Measurements from ENCODE around the gene RANBP17.
A peak's percentile ranks its signal among the peaks of the same experiment; 100 is the strongest.
"Not testable (repeated sequence)": the region's sequence is repeated elsewhere in the genome, so short reads cannot be mapped to it uniquely, and the experiment has no call there.

The RANBP17 gene

DNA sequence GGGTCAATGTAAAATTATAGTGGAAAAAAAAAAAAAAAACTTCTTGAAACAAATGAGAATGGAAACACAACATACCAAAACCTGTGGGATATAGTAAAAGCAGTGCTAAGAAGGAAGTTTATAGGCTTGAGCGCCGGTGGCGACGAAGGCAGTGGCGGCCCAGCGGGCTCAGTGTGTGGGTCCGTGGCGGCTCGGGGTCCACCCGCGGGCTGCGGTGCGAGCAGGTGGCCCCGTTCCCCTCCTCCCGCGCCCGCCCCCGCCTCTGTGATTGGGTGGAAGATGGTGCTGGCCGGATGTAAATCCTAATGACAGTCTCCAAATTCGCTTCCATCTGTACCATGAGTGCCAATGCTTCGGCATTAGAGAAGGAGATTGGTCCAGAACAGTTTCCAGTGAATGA is 389.7 kb downstream of the RANBP17 start:
- no peak for DNase-seq (ENCODE audit: low spot score)

DNA sequence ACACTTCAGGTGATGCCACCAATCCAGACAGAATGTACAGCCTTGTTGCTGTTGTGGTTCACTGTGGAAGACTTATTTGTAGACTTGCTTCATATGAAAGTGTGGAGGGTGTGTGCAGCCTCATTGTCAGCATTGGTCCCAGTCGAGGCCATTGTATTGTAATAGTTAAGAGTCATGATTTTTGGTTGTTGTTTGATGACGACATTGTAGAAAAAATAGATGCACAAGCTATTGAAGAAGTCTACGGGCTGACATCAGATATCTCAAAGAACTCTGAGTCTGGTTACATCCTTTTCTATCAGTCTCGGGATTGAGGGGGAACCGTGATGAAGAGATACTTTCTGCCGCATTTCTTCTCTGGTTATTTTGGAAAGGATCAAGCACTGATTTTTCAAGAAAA is 390.9 kb downstream of the RANBP17 start:
- no peak for DNase-seq (ENCODE audit: low spot score)

DNA sequence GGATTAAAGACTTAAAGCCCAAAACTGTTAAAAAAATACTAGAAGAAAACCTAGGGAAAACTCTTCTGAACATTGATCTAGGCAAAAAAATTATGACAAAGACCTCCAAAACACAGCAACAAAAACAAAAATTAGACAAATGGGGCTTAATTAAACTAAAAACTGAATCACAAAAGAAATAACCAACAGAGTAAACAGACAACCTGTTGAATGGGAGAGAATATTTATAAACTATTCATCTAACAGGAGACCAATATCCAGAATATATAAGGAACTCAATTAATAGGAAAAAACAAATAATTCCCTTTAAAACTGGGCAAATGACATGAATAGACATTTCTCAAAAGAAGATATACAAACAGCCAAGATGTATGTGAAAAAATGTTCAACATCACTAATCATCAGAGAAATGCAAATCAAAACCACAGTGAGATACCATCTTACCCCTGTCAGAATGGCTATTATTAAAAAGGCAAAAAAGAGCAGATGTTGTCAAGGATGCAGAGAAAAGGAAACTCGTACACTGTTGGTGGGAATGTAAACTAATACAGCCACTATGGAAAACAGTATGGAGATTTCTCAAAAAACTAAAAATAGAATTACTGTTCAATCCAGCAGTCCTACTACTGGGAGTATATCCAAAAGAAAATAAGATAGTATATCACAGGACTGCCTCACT is 397.1 kb downstream of the RANBP17 start:
- no peak for DNase-seq (ENCODE audit: low spot score)

DNA sequence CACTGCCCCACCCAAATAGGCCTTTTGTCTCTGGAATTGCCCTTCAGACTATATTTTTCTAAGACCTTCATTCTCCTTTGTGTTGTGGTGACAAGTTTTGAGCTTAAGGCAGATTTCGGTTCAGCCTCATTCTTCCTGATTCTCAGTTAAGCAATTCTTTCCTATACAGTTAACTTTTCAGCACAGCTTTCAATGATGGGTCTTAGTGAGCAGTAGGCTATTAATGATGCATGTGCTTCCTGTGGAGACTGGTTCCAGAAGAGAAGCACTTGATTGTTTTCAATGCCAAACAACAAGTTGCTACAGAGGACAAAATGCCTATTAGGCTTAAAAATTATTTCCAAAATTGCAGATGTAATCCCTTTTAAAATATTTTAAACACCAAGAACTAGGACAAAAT is 399.5 kb downstream of the RANBP17 start:
- no peak for DNase-seq (ENCODE audit: low spot score)

DNA sequence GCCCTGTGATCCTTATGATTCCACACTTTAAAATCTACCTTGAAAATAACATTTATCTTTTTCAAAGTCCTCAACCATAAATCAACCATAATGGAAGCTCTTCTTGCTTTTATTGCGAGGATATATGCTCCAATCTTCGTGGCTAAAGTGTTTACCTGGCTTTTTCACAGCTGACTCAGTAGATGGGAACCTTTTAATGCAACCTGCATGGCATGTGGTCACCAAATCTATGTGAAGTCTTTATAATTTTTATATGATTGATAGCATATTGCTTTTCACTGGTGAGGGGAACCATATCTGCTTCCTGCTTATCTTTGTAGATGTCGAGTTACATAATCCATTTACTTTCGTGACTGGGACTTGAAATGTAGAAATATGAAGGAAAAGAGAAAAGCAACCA is 400.1 kb downstream of the RANBP17 start:
- no peak for DNase-seq (ENCODE audit: low spot score)

DNA sequence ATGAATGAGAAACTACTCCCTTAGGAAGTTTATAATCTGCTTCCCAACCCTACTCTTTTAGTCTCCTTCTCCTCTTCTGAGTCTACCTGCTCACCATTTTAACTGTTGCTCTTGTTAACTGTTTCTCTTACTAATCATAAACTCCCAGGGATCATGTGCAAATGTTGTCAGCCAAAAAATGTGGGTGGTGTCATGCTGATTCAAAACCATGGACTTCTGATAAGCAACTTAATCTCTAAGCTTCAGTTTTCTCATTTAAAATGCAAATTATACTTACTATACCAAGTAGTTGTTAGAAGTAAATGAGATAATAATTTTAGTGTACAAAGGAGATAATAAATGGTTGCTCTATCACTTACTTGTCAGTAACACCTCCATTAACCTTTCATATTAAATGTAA is 401.4 kb downstream of the RANBP17 start:
- DNase-seq (ENCODE audit: low spot score) = no peak

- DNase-seq (ENCODE audit: low spot score) = no peak
These were observed 403.0 kb downstream of the RANBP17 start for GRCh38 chr5:171264843-171265242.

- DNase-seq (ENCODE audit: low spot score) = no peak
These were observed 407.1 kb downstream of the RANBP17 start for GRCh38 chr5:171268700-171269620.

GRCh38 chr5:171269717-171270116 is 407.9 kb downstream of the RANBP17 start:
- DNase-seq (ENCODE audit: low spot score) = no peak

- no peak for DNase-seq (ENCODE audit: low spot score)
These were observed 408.3 kb downstream of the RANBP17 start for GRCh38 chr5:171270136-171270535.

- no peak for DNase-seq (ENCODE audit: low spot score)
These were observed 410.0 kb downstream of the RANBP17 start for GRCh38 chr5:171271798-171272197.

- peak; percentile 62 for DNase-seq (ENCODE audit: low spot score)
These were observed 411.5 kb downstream of the RANBP17 start for GRCh38 chr5:171272996-171273970.

- no peak for DNase-seq (ENCODE audit: low spot score)
These were observed 414.2 kb downstream of the RANBP17 start for GRCh38 chr5:171275841-171276544.

DNA sequence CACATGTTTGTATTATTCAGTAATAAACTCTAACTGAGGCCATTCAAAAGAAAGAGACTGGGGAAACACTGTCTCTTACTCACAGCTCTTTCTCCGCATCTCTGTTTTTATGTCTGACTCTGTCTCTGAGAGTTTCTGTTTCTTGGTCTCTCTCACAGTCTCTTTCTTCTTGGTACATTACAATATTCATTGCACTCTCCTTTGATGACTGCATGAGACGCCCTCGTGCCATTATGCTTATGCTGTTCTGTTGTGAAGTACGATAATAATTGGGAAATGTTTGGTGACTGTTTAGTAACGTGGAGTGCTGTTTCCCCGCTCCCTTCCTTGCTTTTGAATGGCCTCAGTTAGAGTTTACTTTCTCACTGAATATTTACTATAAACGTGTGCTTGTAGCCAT is 421.9 kb downstream of the RANBP17 start:
- DNase-seq (ENCODE audit: low spot score) = no peak

- DNase-seq (ENCODE audit: low spot score) = no peak
These were observed 423.6 kb downstream of the RANBP17 start for GRCh38 chr5:171285465-171285864.

DNA sequence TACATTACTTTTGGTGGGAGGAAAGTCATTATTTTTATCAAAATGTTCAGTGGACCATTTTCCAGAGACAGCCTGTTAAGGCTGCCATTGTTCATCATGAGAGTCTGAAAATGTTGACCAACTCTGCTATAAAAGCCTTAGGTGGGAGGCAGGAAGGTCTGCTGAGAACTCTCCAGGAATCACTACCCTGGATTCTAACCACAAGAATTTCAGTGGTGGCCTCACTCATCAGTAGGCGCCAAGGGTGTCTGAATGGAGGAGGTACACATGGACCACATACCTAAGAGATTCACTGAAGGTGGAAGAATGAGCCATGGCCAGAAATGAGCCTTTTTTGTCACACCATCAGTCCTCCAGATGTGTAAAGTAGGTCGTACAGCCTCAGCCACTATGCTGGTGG is 426.2 kb downstream of the RANBP17 start:
- DNase-seq (ENCODE audit: low spot score) = no peak

DNA sequence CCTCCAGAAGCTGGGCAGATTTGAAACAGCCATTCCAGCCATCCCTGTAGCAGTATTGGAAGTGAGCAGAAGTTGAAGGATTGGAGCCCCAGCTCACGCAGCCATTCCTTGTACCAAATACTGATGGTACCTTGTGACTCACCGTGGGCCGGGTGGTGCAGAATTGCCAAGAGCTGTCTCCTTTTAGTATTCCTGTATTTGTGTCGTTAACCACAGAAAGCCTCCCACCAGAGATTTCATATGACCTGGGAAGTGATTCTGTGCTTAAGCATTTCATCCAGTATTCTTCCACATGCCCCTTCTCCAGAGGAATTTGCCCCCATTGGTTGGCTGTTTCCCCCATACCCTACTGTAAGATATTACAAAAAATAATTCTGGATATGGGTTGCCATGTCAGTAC is 429.6 kb downstream of the RANBP17 start:
- DNase-seq (ENCODE audit: low spot score) = no peak

GRCh38 chr5:171295299-171295698 is 433.5 kb downstream of the RANBP17 start:
- no peak for DNase-seq (ENCODE audit: low spot score)

DNA sequence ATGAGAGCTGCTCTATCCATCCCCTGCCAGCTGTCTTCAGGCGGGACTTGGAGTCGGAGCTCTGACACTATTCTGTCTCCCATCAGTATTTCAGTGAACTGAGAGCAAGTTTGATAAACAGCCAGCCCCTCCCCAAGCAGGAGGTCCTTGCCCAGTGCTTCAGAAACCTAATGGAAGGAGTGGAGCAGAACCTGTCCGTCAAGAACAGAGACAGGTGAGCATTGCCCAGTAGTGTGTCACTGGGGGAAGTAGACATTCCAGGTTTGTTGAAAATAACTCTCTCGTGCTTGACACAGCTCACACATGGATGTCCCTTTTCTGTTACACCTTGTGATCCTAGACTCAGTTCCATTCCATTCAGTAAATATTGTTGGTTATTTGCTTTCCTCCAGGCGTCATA is 434.0 kb downstream of the RANBP17 start:
- DNase-seq (ENCODE audit: low spot score) = no peak

DNA sequence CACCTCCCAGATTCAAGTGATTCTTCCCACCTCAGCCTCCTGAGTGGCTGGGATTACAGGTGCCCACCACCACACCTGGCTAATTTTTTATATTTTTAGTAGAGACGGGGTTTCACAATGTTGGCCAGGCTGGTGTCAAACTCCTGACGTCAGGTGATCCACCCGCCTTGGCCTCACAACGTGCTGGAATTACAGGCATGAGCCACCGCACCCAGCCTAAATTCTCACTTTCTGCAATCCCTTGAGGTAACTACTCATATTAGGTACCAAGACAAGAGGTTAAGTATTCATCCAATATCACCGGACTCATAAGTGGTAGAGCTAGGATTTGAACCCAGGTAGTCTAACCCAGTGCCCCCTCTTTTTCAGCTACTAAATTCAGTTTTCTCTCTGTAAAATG is 436.1 kb downstream of the RANBP17 start:
- DNase-seq (ENCODE audit: low spot score) = not testable (repeated sequence)

GRCh38 chr5:171299228-171299627 is 437.4 kb downstream of the RANBP17 start:
- no peak for DNase-seq (ENCODE audit: low spot score)

DNA sequence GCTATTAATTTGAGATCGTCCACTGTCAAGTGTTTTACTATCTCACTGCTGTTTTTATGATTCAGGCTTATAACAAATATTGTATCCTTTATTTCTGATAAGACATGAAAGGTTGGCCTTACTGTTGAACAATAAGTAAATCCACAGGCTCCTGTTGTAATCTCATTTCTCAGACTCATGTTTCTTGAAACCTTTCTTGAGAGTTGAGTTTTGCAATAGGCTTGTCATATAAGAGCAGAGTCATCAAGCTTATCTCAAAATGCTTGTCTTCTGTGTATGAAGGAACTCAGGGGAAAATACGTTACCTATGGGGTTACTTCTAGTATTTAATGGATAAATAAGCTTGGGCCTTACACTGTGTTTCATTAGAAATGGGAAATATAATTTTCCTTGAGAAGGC is 438.0 kb downstream of the RANBP17 start:
- DNase-seq (ENCODE audit: low spot score) = no peak

All from iPS-NIHi11 (cell line).